ENCODE results near the gene PIK3R2. TPM values are rescaled to one million over a fixed set of nuclear protein-coding genes. Genes with fewer than 3 reads are reported as not detected.

Gene PIK3R2
- total and polyA plus RNA-seq, 2 of the 13 experiments (the other 11 are each of a cell fraction or from before 2014, with no cell fraction given) = 18.6 to 25.3 TPM

GRCh38 chr19:18173572-18174288, 20.8 kb downstream of the PIK3R2 start, which contains the start of gene IFI30 (continued):
- no peak for TF ChIP-seq MNT (IDR thresholded peaks at IDR 0.05)
- peak; percentile 78; the same call in 1 of the 2 replicates for TF ChIP-seq YEATS4 (CRISPR knock-in tag; IDR thresholded peaks at IDR 0.05; ENCODE audit: borderline replicate concordance)
- TF ChIP-seq ZNF230 (CRISPR knock-in tag; IDR thresholded peaks at IDR 0.05) = 0 out of 2 replicates have a peak, but pooled peaks have one; percentile 88
- TF ChIP-seq ZNF740 (CRISPR knock-in tag; IDR thresholded peaks at IDR 0.05) = 0 out of 2 replicates have a peak, but pooled peaks have one; percentile 58
- no peak for TF ChIP-seq TSC22D2 (CRISPR knock-in tag; IDR thresholded peaks at IDR 0.05; ENCODE audit: borderline replicate concordance)
- no peak for TF ChIP-seq ZNF629 (CRISPR knock-in tag; conservative IDR thresholded peaks at IDR 0.05)
- peak; percentile 69; the same call in 1 of the 2 replicates for TF ChIP-seq PRDM10 (CRISPR knock-in tag; IDR thresholded peaks at IDR 0.05; ENCODE audit: low read depth)
- no peak for TF ChIP-seq STAT6 (CRISPR knock-in tag; IDR thresholded peaks at IDR 0.05; ENCODE audit: borderline replicate concordance)
- peak; percentile 76 for TF ChIP-seq AGO1 (IDR thresholded peaks at IDR 0.05; ENCODE audit: low read depth, low read length, poor library complexity, severe bottlenecking)
- TF ChIP-seq BRF2 (CRISPR knock-in tag; IDR thresholded peaks at IDR 0.05) = no peak
- TF ChIP-seq MLLT10 (CRISPR knock-in tag; IDR thresholded peaks at IDR 0.05) = no peak
- TF ChIP-seq ZBTB37 (CRISPR knock-in tag; IDR thresholded peaks at IDR 0.05) = 0 out of 2 replicates have a peak, but pooled peaks have one; percentile 28
- no peak for TF ChIP-seq JARID2 (CRISPR knock-in tag; IDR thresholded peaks at IDR 0.05; ENCODE audit: insufficient replicate concordance)
